COR-L47 (cell line): ENCODE measurements around the gene VMO1.
"Not testable (repeated sequence)": the region's sequence is repeated elsewhere in the genome, so short reads cannot be mapped to it uniquely, and the experiment has no call there.

Source experiments
- DNase-seq: peaks from one replicate; lab custom pipeline; 2025; lab: John Stamatoyannopoulos, UW

VMO1 gene

GRCh38 chr17:4786106-4786511, at the start of gene VMO1:
VMO1 (minus strand) TSS chr17:4786364; CDS start chr17:4786352, 12 bp downstream.
- no peak for DNase-seq

- DNase-seq, result no peak
Measured at GRCh38 chr17:4834681-4835020, 48.5 kb upstream of the VMO1 start.

GRCh38 chr17:4833941-4834680, 47.9 kb upstream of the VMO1 start:
- DNase-seq, result no peak

- peak; percentile 58 for DNase-seq
Measured at GRCh38 chr17:4833178-4833940, 47.2 kb upstream of the VMO1 start, which contains the start of gene MINK1. MINK1 (plus strand) TSS chr17:4833340; CDS start chr17:4833584, 244 bp downstream.

- DNase-seq, result not testable (repeated sequence)
Measured at GRCh38 chr17:4832829-4833177, 46.6 kb upstream of the VMO1 start.

- peak; percentile 12 for DNase-seq
Measured at GRCh38 chr17:4827399-4827798, 41.2 kb upstream of the VMO1 start.

GRCh38 chr17:4823373-4824089, 37.4 kb upstream of the VMO1 start:
- no peak for DNase-seq

GRCh38 chr17:4822835-4823234, 36.7 kb upstream of the VMO1 start:
- no peak for DNase-seq

- no peak for DNase-seq
Measured at GRCh38 chr17:4818276-4818675, 32.1 kb upstream of the VMO1 start.

GRCh38 chr17:4816826-4817225, 30.7 kb upstream of the VMO1 start:
- no peak for DNase-seq

- no peak for DNase-seq
Measured at GRCh38 chr17:4815043-4815675, 29.0 kb upstream of the VMO1 start.

- no peak for DNase-seq
Measured at GRCh38 chr17:4812690-4813089, 26.5 kb upstream of the VMO1 start.

- DNase-seq, result no peak
Measured at GRCh38 chr17:4811471-4811870, 25.3 kb upstream of the VMO1 start.

GRCh38 chr17:4810696-4811290, 24.6 kb upstream of the VMO1 start:
- no peak for DNase-seq

GRCh38 chr17:4808378-4808767, 22.2 kb upstream of the VMO1 start:
- no peak for DNase-seq

- no peak for DNase-seq
Measured at GRCh38 chr17:4807605-4808377, 21.6 kb upstream of the VMO1 start.

GRCh38 chr17:4806777-4807604, 20.8 kb upstream of the VMO1 start, which contains the start of gene PLD2:
PLD2 (plus strand) TSS chr17:4807152; CDS start chr17:4807773, 621 bp downstream.
- peak; percentile 21 for DNase-seq

- no peak for DNase-seq
Measured at GRCh38 chr17:4806456-4806776, 20.3 kb upstream of the VMO1 start.

GRCh38 chr17:4802228-4802627, 16.1 kb upstream of the VMO1 start, which contains the start of gene C17orf114:
C17orf114 (minus strand) TSS chr17:4802328.
- no peak for DNase-seq
